K562 (cell line): ENCODE data around the gene ZBTB42. TPM values are rescaled to one million over a fixed set of nuclear protein-coding genes. Genes with fewer than 3 reads are reported as not detected.

Experiments
- CEBPG ChIP-seq, 3 experiments: fragments of 200-800 bp in 1 of 3; sonication (Bioruptor generic) in 1 of 3; sonication (generic) in 1 of 3; formaldehyde crosslinking in 1 of 3; IDR thresholded peaks in 2 of 3; conservative IDR thresholded peaks in 1 of 3; 2 replicates each; pipeline versions ENCODE4 v1.6.1 to v1.8.0; 2016 to 2022; ENCODE audit warnings: missing compliant biosample characterization in 2 of 3, missing genetic modification characterization in 2 of 3, mild to moderate bottlenecking in 1 of 3, missing genetic modification reagents in 1 of 3
- ETS1 ChIP-seq: conservative IDR thresholded peaks from 2 replicates; pipeline ENCODE4 v1.6.1; 2011; ENCODE audit warnings: low read depth, mild to moderate bottlenecking, low read length; ENCODE audit not compliant: control insufficient read depth
- FOXM1 ChIP-seq, 2 experiments: fragments of 450-650 bp in 1 of 2; sonication (generic) in 1 of 2; formaldehyde crosslinking in 1 of 2; IDR thresholded peaks; 2 replicates each; pipeline versions ENCODE4 v1.6.1 to v1.9.0; 2017 to 2022; ENCODE audit warnings: low read depth in 2 of 2, mild to moderate bottlenecking in 2 of 2, missing genetic modification reagents in 1 of 2, moderate library complexity in 1 of 2
- FOXO4 ChIP-seq: fragments of 450-650 bp; formaldehyde crosslinking; IDR thresholded peaks from 2 replicates; pipeline ENCODE4 v1.4.0; 2020; ENCODE audit warnings: mild to moderate bottlenecking, moderate library complexity
- MGA ChIP-seq: fragments of 450-650 bp; IDR thresholded peaks from 2 replicates; pipeline ENCODE4 v1.6.1; 2016; ENCODE audit warnings: mild to moderate bottlenecking, moderate library complexity
- NONO ChIP-seq, 2 experiments: fragments of 200-400 bp in 1 of 2; fragments of 450-650 bp in 1 of 2; formaldehyde crosslinking in 1 of 2; IDR thresholded peaks; 2 replicates each; pipeline ENCODE4 v1.6.1; 2017; ENCODE audit warnings: low read depth in 2 of 2, mild to moderate bottlenecking in 2 of 2, moderate library complexity in 2 of 2, low read length in 1 of 2
- ZC3H11A ChIP-seq: IDR thresholded peaks from 2 replicates; pipeline ENCODE4 v1.6.1; 2012; ENCODE audit warnings: low read depth, low read length, improper control_type of control experiment
- ZKSCAN8 ChIP-seq: fragments of 200-800 bp; sonication (Bioruptor generic); IDR thresholded peaks from 2 replicates; pipeline ENCODE4 v1.6.1; 2016; ENCODE audit warnings: missing genetic modification characterization, missing compliant biosample characterization
- ZNF217 ChIP-seq: sonication (generic); formaldehyde crosslinking; IDR thresholded peaks from 2 replicates; pipeline ENCODE4 v1.8.0; 2022; ENCODE audit warnings: mild to moderate bottlenecking, missing genetic modification reagents
- polyA plus RNA-seq, 8 experiments: library from polyadenylated mRNA; depleted of rRNA in 4 of 8; stranded (reverse) in 5 of 8; unstranded in 3 of 8; fragments of >200 nt; fragmentation: Nextera tagmentation in 2 of 8; fragmentation: Illumina TruSeq in 1 of 8; extraction: Ambion mirVana in 2 of 8; extraction: Trizol in 1 of 8; gene quantifications; 2 replicates each; pipeline versions ENCODE4 v1.2.1 to v1.2.3, GENCODE V29; 2011 to 2014; ENCODE audit warnings: inconsistent platforms in 1 of 8, missing spikeins in 1 of 8
- total RNA-seq, 7 experiments: library from RNA; depleted of rRNA in 6 of 7; stranded (reverse); fragments of >200 nt in 6 of 7; fragmentation: Illumina TruSeq in 2 of 7; extraction: Trizol in 2 of 7; gene quantifications; 2 replicates each; pipeline versions ENCODE4 v1.2.1 to v1.2.3, GENCODE V29; 2011 to 2021; ENCODE audit warnings: low replicate concordance in 1 of 7

Gene ZBTB42
- total and polyA plus RNA-seq, 9 of the 15 experiments (the other 6 are each of a cell fraction or from before 2014, with no cell fraction given): 0.03 to 8.5 (median 2.4) TPM

- no peak for TF ChIP-seq CEBPG (CRISPR knock-in tag; IDR thresholded peaks at IDR 0.05)
- no peak for TF ChIP-seq CEBPG (tag; conservative IDR thresholded peaks at IDR 0.05 in 1 of 2, IDR thresholded peaks at IDR 0.05 in 1 of 2)
- no peak for TF ChIP-seq MGA
- TF ChIP-seq ZKSCAN8 (CRISPR knock-in tag): no peak
- TF ChIP-seq ZNF217 (CRISPR knock-in tag): no peak
- TF ChIP-seq FOXO4: no peak
- TF ChIP-seq NONO (IDR thresholded peaks at IDR 0.05; ENCODE audit: low read depth in 2 of 2, low read length in 1 of 2): no peak
- TF ChIP-seq FOXM1 (IDR thresholded peaks at IDR 0.05; ENCODE audit: low read depth): no peak
- no peak for TF ChIP-seq FOXM1 (CRISPR knock-in tag; IDR thresholded peaks at IDR 0.05; ENCODE audit: low read depth)
- TF ChIP-seq ETS1: no peak
- TF ChIP-seq ZC3H11A: no peak
- TF ChIP-seq, all 486 proteins: peak for 0
Observed at GRCh38 chr14:104777808-104778249, 23.1 kb upstream of the ZBTB42 start (continued).
